Measurements from ENCODE around the gene ABCC6. TPM values are rescaled to one million over a fixed set of nuclear protein-coding genes. Genes with fewer than 3 reads are reported as not detected.
"Not testable (repeated sequence)": the region's sequence is repeated elsewhere in the genome, so short reads cannot be mapped to it uniquely, and the experiment has no call there.

The ABCC6 gene
- total and polyA plus RNA-seq, 2 of the 4 experiments (the other 2 are of a cell fraction) = 0.36 to 1.3 TPM

- intact Hi-C loops (cut with micrococcal nuclease); H2AK9ac ChIP-seq (replicated peaks; ENCODE audit: low read depth, low read length, poor library complexity); H3K4me3 ChIP-seq (ENCODE audit: insufficient read depth, low read depth, low read length); H3K36me3 ChIP-seq (ENCODE audit: control insufficient read depth, insufficient read depth, low read length); H3K27ac ChIP-seq (ENCODE audit: insufficient read depth, low read length); H2BK120ac ChIP-seq (ENCODE audit: low read depth, low read length); H4K5ac ChIP-seq (ENCODE audit: low read depth, low read length); H2BK5ac ChIP-seq (ENCODE audit: low read depth, low read length, poor library complexity, severe bottlenecking); DNase-seq; H2AFZ ChIP-seq (replicated peaks; ENCODE audit: low read length, poor library complexity); dilution Hi-C loops (cut with HindIII; ENCODE audit: low sequenced_read_pairs, unreplicated experiment); H4K91ac ChIP-seq (ENCODE audit: insufficient read depth, low read depth, low read length); H3K4ac ChIP-seq (ENCODE audit: low read depth, low read length); H3K79me1 ChIP-seq (ENCODE audit: low read depth in 1 of 2, low read length in 2 of 2); H2BK15ac ChIP-seq (ENCODE audit: low read depth, low read length); H3K14ac ChIP-seq (replicated peaks; ENCODE audit: low read depth, low read length); BruUV-seq (replicated peaks); H3K4me1 ChIP-seq (ENCODE audit: control insufficient read depth, insufficient read depth, low read length); H3K23ac ChIP-seq (ENCODE audit: low read depth, low read length); H2AK5ac ChIP-seq (ENCODE audit: low read depth, low read length); H4K8ac ChIP-seq (ENCODE audit: low read depth in 2 of 2, low read length in 2 of 2); H2BK20ac ChIP-seq (ENCODE audit: low read depth, low read length); H3K18ac ChIP-seq (ENCODE audit: low read depth, low read length); H3K56ac ChIP-seq (ENCODE audit: extremely low read depth, insufficient read depth, low read length); CTCF ChIA-PET; H3K27me3 ChIP-seq (ENCODE audit: control insufficient read depth, insufficient read depth, low read length); H3K9ac ChIP-seq (ENCODE audit: low read depth, low read length); H3K9me1 ChIP-seq (ENCODE audit: insufficient read depth, low read length); H4K20me1 ChIP-seq (ENCODE audit: insufficient read depth, low read length); H3K4me2 ChIP-seq (ENCODE audit: low read depth, low read length); in situ Hi-C loops (cut with MboI; ENCODE audit: low sequenced_read_pairs); H3K9me3 ChIP-seq (ENCODE audit: control insufficient read depth, insufficient read depth, low read length); POLR2A ChIA-PET (ENCODE audit: unreplicated experiment): not testable (repeated sequence)
- no CpG with 5 or more reads among the region's 3 CpGs for WGBS, 2 experiments (ENCODE audit: extremely low coverage in 2 of 2, insufficient read length in 1 of 2)
- ATAC-seq (ENCODE audit: low read depth) = peak; percentile 40; the same call in 1 of the 2 replicates
- peak; percentile 57 for TF ChIP-seq CEBPB (IDR thresholded peaks at IDR 0.05; ENCODE audit: low read depth, low read length)
Observed at GRCh38 chr16:16181748-16182147, 41.5 kb downstream of the ABCC6 start.

Data from IMR-90 (cell line).